Rectal smooth muscle tissue (tissue), 1 donor: ENCODE measurements around the gene IQSEC1.
A peak's percentile ranks its signal among the peaks of the same experiment; 100 is the strongest.

Experiments
- H3K27ac ChIP-seq: one replicate; pipeline ENCODE4 v1.7.0; 2013; ENCODE audit warnings: low read depth, low read length, inconsistent platforms
- H3K27me3 ChIP-seq: one replicate; pipeline ENCODE4 v1.7.0; 2013; ENCODE audit warnings: low read length; ENCODE audit not compliant: control insufficient read depth, insufficient read depth
- H3K36me3 ChIP-seq: one replicate; pipeline ENCODE4 v1.7.0; 2013; ENCODE audit warnings: low read length; ENCODE audit not compliant: control insufficient read depth, insufficient read depth
- H3K4me1 ChIP-seq: one replicate; pipeline ENCODE4 v1.7.0; 2013; ENCODE audit warnings: low read length; ENCODE audit not compliant: control insufficient read depth, insufficient read depth
- H3K4me3 ChIP-seq: one replicate; pipeline ENCODE4 v1.7.0; 2013; ENCODE audit warnings: low read length
- H3K9ac ChIP-seq: one replicate; pipeline ENCODE4 v1.7.0; 2013; ENCODE audit warnings: low read length

The IQSEC1 gene

GRCh38 chr3:13104511-13104910 is 31.3 kb upstream of the IQSEC1 start:
- H3K4me1 ChIP-seq = no peaks in the 10 kb centered on the region
- H3K4me3 ChIP-seq = no peak overlapping the region
- no peak overlapping the region for H3K27ac ChIP-seq

DNA sequence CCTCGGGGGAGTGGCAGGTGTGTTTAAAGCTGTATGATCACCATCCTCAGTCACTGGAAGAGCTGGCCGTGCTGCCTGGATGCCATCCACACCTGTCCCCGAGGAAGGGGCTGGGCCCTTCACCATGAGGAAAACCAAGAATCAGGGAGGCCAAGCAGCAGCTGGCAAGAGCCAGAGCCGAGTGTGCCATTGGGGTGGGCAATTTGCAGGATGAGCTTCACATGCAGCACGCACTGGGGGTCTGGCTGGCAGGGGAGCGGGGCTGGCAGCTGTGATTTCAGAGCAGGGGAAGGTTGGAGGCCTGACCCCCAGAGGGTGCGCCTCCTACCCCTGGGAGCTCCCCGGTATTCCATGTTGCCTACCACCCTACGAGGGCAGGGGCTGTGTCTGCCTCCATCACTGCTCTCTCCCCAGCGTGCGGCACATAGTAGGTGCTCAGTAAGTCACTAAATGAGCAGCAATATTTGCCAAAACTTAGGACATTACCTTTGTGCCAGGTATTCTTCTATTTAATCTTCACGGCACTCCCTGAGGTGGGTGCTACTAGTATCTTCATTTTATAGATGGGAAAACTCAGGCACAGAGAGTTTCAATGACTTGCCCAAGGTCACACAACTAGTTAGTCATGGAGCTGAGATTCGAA is 30.3 kb upstream of the IQSEC1 start:
- H3K4me3 ChIP-seq = no peak overlapping the region
- H3K36me3 ChIP-seq = no peaks in the 10 kb centered on the region
- no peak overlapping the region for H3K27ac ChIP-seq
- no peaks in the 10 kb centered on the region for H3K27me3 ChIP-seq
- no peaks in the 10 kb centered on the region for H3K4me1 ChIP-seq
- no peak overlapping the region for H3K9ac ChIP-seq

More at GRCh38 chr3:13104511-13104910, 31.3 kb upstream of the IQSEC1 start:
- Histone ChIP-seq H3K27me3 (no peaks in the 10 kb centered on the region), H3K36me3 (no peaks in the 10 kb centered on the region), H3K9ac (no peak overlapping the region)

DNA sequence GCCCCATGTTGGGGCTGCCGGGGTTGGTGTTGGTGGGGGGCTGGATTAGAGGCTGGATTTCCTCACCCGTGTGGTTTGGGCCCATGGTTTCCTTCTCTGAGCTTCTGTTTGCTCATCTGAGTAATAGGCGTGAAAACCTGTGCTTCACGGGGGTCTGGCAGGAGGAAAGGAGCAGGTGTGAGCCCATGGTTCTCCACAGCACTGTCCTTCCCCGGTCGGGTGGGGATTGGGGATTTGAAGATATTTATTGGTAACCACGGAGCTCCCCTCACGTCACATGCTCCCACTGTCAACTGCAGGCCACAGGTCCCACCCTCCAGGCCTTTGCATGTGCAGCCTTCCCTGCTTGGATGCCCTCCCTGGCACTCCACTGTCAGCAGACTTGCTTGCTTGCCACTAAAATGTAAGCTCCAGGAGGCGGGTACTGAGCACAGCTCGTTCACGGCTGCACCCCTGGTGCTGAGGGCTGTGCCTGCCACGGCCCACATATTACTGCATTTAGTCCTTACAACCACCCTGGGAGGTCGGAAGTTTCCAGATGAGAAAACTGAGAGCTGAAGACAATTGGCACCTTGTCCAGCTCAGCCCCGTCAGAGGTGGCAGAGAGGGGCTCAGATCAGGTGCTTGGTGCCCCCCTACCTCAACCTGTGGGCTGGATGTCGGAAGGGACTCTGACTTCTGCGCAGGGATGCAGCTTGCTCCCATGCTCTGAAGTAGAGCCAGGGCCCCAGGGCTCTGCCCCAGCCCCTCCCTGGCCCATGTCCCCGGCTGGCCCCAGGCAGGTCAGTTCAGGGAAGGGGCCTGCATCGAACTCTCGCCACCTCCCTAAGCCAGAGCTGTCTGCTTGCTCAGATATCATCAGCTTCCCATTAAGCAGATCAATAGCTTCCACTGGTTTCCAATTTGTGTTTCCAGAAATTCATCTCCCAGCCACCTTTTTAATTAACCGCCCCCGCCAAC is 29.4 kb upstream of the IQSEC1 start:
- Histone ChIP-seq H3K27ac (no peak overlapping the region), H3K9ac (no peak overlapping the region), H3K36me3 (no peaks in the 10 kb centered on the region), H3K4me1 (no peaks in the 10 kb centered on the region), H3K27me3 (no peaks in the 10 kb centered on the region), H3K4me3 (no peak overlapping the region)

- Histone ChIP-seq H3K9ac (no peak overlapping the region), H3K4me3 (no peak overlapping the region), H3K36me3 (no peaks in the 10 kb centered on the region), H3K27ac (no peak overlapping the region), H3K4me1 (no peaks in the 10 kb centered on the region), H3K27me3 (no peaks in the 10 kb centered on the region)
Observed at GRCh38 chr3:13099707-13100106, 26.5 kb upstream of the IQSEC1 start.

DNA sequence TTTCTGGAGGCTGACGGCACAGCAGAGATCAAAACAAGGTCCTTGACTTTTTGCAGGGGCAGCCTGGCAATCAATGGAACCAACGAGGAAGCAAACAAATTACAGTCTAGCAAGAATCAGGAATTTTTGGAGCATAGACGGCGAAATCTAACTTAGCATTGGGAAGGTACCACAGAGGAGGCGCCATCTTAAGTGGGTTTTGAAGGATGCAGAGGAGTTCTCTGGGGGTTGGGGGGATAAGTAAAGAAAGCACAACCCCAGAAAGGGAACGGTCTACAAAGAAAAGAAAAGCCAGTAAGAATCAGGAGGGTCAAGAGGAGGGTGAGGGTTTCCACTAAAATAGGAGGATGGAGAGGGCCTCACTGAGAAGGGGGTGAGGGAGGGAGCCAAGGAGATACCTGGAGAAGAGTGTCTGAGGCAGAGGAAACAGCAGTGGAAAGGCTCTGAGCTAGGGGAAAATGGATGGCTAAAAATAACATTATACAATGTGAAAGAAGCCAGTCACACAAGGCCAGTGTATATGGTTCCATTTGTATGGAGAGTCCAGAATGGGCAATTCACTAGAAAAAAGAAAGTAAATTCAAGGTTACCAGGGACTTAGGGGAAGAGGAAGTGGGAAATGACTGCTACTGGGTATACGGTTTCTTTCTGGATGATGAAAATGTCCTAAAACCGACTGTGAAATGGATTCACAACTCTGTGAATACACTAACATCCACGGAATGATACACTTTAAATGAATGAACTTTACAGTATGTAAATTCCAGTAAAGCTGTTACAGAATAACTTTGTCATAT is 25.2 kb upstream of the IQSEC1 start:
- H3K9ac ChIP-seq = no peak overlapping the region
- H3K4me3 ChIP-seq = no peak overlapping the region
- no peaks in the 10 kb centered on the region for H3K36me3 ChIP-seq
- H3K27ac ChIP-seq = no peak overlapping the region
- no peaks in the 10 kb centered on the region for H3K4me1 ChIP-seq
- H3K27me3 ChIP-seq = no peaks in the 10 kb centered on the region

DNA sequence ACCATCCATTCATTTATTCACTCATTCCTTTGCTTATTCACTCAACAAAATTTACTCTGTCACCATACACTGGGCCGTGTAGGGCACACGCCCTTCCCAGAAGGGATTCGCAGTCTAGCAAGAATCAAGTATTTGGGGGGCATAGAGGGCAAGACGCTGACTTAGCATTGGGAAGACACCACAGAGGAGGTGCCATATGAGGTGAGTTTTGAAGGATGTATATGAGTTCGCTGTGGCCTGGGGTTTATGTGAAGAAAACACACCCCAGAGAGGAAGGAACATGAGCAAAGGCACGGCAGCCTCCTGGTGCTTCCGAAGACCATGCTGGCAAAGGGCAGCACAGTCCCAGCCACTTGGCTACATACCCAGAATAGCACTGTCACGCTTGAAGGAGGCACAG is 23.1 kb upstream of the IQSEC1 start:
- Histone ChIP-seq H3K27ac (no peak overlapping the region), H3K27me3 (peaks cover 2% of the 10 kb centered on the region), H3K9ac (no peak overlapping the region), H3K36me3 (no peaks in the 10 kb centered on the region), H3K4me3 (no peak overlapping the region), H3K4me1 (no peaks in the 10 kb centered on the region)

DNA sequence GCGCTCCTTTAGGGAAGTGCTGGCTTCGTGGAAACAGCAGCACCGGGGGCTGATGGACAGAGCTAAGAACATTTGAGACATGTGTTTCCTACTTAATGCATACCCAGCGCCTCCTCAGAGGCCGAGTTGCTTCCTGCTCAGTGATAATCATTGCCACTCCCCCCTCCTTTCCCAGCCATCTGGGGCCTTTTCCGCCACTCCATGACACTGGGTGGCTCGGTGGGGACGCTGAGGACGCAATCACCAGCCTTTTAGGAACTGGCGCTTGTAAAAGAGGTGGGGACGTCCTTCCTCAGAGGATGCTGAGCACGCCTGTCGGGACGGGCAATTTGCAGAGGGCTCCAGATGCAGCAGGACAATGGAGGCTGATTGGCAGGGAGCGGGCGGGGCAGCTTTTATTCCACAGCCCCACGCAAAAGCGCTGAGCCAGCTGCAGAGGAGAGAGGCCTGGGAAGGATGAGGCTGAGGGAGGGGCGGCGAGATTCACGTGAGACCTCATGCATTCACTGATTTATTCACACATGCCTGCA is 22.2 kb upstream of the IQSEC1 start:
- H3K27me3 ChIP-seq = peaks cover 2% of the 10 kb centered on the region
- no peak overlapping the region for H3K9ac ChIP-seq
- H3K36me3 ChIP-seq = no peaks in the 10 kb centered on the region
- H3K4me3 ChIP-seq = no peak overlapping the region
- H3K27ac ChIP-seq = no peak overlapping the region
- H3K4me1 ChIP-seq = no peaks in the 10 kb centered on the region

DNA sequence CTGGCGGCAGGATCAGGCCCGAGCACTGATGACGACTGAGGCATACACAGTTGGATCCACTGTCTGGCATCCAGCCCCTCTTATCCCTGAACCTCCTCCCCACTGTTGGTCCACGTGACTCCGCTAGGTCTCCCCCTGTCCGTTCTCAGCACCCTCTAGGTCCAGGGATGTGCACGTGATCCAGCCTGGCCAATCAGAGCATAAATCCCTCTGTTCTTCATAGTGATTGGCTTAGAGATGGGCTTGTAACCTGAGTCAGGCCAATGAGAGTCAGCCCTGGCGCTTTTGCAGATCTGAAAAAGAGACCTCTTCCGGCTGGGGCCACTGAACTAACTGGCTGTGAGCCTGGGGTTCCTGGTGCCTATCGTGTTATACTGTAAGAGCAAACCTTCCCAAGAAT is 20.5 kb upstream of the IQSEC1 start:
- no peak overlapping the region for H3K4me3 ChIP-seq
- H3K27me3 ChIP-seq = peaks cover 2% of the 10 kb centered on the region
- H3K36me3 ChIP-seq = no peaks in the 10 kb centered on the region
- H3K27ac ChIP-seq = no peak overlapping the region
- H3K9ac ChIP-seq = no peak overlapping the region
- H3K4me1 ChIP-seq = no peaks in the 10 kb centered on the region

GRCh38 chr3:13092621-13093617 is 19.7 kb upstream of the IQSEC1 start:
- H3K27ac ChIP-seq = no peak overlapping the region
- H3K4me3 ChIP-seq = peak overlapping the region; percentile 1
- peaks cover 2% of the 10 kb centered on the region for H3K27me3 ChIP-seq
- no peak overlapping the region for H3K9ac ChIP-seq
- H3K36me3 ChIP-seq = no peaks in the 10 kb centered on the region
- H3K4me1 ChIP-seq = no peaks in the 10 kb centered on the region

- H3K9ac ChIP-seq = no peak overlapping the region
- no peaks in the 10 kb centered on the region for H3K4me1 ChIP-seq
- peak overlapping the region; percentile 1 for H3K4me3 ChIP-seq
- H3K27me3 ChIP-seq = peaks cover 2% of the 10 kb centered on the region
- no peak overlapping the region for H3K27ac ChIP-seq
- H3K36me3 ChIP-seq = no peaks in the 10 kb centered on the region
Observed at GRCh38 chr3:13091898-13092611, 18.8 kb upstream of the IQSEC1 start.
